Measurements from ENCODE around the gene CST7.
"Not testable (repeated sequence)": the region's sequence is repeated elsewhere in the genome, so short reads cannot be mapped to it uniquely, and the experiment has no call there.

- not testable (repeated sequence) for TF ChIP-seq CTCF (IDR thresholded peaks at IDR 0.05; ENCODE audit: low read depth, low read length, poor library complexity, severe bottlenecking); EZH2phosphoT487 (IDR thresholded peaks at IDR 0.05; ENCODE audit: borderline replicate concordance, low read length)
Measured at GRCh38 chr20:24919665-24920064, 29.4 kb upstream of the CST7 start.
